IPS-18c (cell line): ENCODE measurements around the gene CNTN4.

Source experiments
- H3K4me3 ChIP-seq: 2 replicates; pipeline ENCODE4 v1.7.0; 2013; ENCODE audit warnings: low read depth, mild to moderate bottlenecking, low read length, moderate library complexity; ENCODE audit not compliant: insufficient read depth
- H3K9me3 ChIP-seq: one replicate; pipeline ENCODE4 v1.6.1; 2013; ENCODE audit warnings: mild to moderate bottlenecking, low read length, moderate library complexity; ENCODE audit not compliant: control insufficient read depth, insufficient read depth

CNTN4 gene

DNA sequence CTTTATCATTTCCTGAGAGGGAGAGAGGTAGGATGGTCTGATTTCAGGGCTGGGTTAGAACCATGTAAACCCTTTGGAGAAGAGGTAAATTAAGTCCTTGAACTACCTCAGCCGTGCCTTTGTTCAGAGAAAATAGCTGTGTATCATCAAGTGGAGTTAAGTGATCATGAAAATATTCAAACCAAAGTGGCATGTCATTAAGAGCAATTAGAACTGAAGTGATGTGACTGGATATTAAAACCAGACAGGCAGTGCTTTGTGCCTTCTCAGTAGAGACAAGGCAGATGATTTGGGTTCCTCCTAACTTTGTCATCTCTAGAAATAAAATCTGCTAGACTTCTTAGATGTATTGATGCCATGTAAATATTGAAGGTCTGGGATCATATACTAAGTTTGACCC is 840.0 kb downstream of the CNTN4 start:
- H3K4me3 ChIP-seq = no peak overlapping the region
- H3K9me3 ChIP-seq = no peaks in the 10 kb centered on the region

DNA sequence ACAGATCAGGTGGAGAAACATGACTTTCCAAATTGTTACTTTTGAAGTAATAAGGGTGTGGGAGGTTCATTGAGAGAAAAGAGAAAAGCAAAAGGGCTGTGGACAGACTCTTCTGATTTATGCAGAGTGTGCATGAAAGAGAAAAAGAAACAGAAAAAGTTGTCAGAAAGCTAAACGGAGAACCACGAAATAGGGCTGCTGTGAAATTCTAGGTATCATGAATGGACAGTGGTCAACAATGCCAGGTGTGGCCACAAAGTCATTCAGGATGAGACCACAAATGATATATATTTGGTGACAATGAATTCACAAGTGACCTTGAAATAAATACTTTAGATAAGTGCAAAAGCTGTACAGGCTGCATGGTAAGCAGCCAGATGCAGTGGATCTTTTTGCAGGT is 841.4 kb downstream of the CNTN4 start:
- Histone ChIP-seq H3K4me3 (no peak overlapping the region), H3K9me3 (no peaks in the 10 kb centered on the region)

DNA sequence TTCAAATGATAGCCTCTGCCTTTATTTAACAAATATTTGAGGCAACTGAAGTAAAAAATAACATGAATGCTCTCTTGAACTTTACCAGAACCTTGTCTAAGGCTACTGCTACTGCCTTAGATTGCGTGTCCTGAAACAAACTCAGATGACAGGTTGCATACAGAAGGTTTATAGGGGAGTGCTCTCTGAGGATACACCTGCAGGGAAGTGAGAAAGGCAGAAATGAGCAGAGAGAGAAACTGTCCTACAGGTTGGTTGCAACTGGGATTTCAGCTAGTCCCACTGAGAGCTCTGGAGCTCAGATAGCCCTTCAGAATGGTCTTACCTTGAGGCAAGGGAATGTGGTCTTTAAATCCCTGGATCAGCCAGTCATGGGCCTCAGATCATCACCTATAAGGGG is 846.0 kb downstream of the CNTN4 start:
- no peaks in the 10 kb centered on the region for H3K9me3 ChIP-seq
- H3K4me3 ChIP-seq = no peak overlapping the region

DNA sequence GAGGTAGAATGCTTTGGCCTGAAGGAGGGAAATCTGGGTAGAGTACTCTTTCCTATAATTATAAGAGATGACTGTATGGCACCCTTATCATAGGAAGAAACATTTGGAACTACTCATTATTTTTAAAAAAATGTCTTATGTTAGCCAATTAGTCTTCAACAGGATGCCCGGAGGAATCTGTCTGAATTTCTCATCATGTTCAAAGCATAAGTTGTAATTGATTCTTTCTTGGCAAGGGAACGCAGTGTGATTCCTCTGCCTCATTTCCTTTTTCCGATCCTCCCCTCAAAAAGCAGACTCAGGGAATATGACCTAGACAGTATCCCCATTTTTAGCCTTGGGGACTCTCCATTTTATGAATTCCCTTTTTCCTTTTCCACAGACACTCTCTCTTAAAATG is 846.5 kb downstream of the CNTN4 start:
- Histone ChIP-seq H3K4me3 (no peak overlapping the region), H3K9me3 (no peaks in the 10 kb centered on the region)

DNA sequence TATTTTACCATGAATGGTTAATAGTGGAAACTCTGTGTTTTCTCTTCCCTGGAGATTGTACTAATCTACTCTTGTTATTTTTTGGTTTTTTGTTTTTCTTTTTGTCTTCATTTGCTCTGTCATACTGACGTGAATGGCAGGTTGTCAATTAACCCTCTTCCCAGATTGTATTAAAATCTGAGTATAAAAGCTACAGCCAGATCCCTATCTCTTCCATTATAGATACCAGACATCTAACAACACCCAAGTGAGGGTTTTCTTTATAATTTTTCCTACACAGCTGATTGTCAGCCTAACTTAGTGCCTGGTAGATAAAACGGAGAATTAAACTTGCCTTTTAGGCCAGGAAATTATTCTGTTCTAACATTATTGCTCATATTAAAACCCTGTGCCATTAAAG is 848.9 kb downstream of the CNTN4 start:
- Histone ChIP-seq H3K9me3 (no peaks in the 10 kb centered on the region), H3K4me3 (no peak overlapping the region)

DNA sequence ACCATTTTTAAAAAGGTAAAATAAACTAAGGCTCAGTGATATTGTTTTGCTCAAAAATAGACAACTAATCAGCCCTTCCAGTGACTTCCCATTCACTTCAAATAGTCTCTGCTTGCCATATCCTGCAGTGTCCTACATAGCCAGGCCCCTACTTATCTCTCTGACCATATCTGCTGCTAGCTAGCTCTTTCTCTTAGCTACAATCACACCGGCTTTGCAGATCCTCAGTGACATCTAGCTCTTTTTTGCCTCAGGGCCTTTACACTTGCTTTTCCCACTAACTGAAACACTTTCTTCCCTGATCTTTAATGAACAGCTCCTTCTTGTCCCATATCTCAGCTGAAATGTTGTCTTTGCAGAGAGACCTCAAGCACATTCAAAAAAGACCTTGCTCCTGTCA is 850.2 kb downstream of the CNTN4 start:
- no peaks in the 10 kb centered on the region for H3K9me3 ChIP-seq
- H3K4me3 ChIP-seq = no peak overlapping the region

DNA sequence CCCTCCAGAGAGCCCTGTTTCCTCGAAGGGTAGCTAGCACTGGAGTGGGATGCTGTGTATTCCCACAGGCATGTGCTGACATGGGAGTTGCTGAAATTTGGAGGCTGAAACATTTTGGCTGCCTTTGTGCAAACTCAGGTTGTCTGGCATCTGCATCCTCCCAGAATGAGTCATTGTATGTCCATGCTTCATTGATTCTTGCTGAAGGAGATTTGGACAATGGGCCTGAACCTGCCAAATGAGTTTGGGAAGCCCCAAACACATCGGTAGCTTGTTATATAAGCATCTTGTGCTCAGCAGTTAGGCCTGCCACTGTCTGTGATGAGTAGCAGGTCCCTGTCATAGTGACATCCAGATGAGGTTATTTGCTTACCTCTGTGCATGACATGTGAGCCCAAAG is 851.5 kb downstream of the CNTN4 start:
- Histone ChIP-seq H3K4me3 (no peak overlapping the region), H3K9me3 (no peaks in the 10 kb centered on the region)

DNA sequence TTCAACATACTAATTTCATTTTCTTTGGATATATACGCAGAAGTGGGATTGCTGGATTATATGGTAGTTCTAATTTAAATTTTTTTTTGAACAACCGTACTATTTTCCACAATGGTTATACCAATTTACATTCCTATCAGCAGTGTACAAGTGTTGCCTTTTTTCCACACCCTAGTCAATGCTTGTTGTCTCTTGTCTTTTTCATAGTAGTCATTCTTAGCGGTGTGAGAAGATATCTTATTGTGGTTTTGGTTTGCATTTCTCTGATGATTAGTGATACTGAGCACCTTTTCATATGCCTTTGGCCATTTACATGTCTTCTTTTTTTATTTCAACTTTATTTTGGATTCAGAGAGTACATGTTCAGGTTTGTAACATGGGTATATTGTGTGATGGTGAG is 858.4 kb downstream of the CNTN4 start:
- Histone ChIP-seq H3K4me3 (no peak overlapping the region), H3K9me3 (no peaks in the 10 kb centered on the region)

DNA sequence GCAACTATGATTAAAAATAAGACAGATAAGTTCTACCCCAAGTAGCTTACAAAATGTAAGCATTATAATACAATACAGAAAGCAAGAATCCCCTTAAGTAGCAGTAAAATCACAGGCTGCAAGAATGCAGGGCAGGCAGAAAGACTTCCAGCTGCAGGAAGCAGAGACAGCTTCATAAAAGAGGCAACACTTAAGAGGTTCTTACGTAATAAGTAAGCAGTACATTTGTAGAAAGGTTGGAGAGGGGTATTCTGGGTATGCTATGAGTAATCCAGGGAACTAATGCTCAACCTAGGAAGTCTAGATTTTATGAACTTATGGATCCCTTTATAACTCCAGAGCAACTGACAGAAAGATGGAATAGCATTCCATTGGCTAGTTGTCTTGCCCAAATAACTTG is 859.9 kb downstream of the CNTN4 start:
- H3K4me3 ChIP-seq = no peak overlapping the region
- no peaks in the 10 kb centered on the region for H3K9me3 ChIP-seq

DNA sequence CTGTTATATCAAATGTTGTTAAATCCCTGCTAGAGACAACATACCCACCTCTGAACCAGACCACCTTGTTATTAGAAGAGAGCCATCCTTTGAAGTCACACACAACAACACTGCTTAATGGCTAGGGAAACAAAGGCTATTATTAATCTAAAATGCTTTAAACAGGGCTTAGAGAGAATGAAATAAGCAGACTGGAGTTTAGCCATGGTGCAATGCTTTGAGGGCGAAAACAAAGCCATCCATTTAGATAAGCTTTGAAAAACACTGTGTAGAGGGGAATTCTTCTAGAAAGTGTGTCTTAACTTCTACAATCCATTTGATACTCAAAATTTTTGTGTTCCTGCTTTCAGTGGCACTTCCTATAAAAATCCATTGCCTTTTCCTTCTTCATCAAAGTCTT is 862.9 kb downstream of the CNTN4 start:
- Histone ChIP-seq H3K9me3 (no peaks in the 10 kb centered on the region), H3K4me3 (no peak overlapping the region)

DNA sequence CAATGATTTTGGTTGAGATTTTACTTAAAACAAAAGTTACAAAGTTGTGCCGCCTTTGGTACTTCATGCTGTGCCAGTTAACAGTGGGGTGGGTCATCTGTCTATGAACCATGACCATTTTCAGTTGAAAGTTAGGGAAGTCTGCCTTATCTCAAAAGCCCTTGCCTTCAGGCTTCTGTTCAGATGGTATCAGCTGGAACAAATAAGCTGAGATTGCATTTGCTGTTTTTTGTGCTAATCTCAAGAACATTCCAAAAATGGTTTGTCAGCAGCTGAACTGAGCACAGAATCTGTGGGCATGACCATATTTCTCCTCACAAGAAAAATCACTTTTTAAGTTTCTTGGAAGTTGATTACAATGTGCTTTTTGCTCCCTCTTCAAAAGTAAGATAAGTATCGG is 869.2 kb downstream of the CNTN4 start:
- peaks cover 3% of the 10 kb centered on the region for H3K9me3 ChIP-seq
- H3K4me3 ChIP-seq = no peak overlapping the region

DNA sequence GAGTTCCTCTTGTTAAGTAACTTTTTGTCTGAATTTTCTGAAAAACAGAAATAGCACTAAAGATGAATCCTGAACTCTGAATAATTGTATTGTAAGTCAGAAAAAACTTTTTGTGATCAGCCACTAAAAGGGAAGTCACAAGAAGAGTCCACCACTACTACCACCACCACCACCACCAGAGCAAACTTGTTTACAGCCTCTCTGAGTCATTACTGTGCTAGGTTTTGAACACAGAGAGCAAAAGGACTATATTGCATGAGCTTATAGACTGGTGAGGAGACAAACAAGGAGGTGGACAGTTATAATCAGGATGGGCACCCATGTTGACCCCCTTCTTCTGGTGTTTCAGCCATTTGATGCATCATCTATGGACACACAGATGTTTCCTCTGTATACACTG is 869.8 kb downstream of the CNTN4 start:
- Histone ChIP-seq H3K9me3 (peaks cover 3% of the 10 kb centered on the region), H3K4me3 (no peak overlapping the region)

DNA sequence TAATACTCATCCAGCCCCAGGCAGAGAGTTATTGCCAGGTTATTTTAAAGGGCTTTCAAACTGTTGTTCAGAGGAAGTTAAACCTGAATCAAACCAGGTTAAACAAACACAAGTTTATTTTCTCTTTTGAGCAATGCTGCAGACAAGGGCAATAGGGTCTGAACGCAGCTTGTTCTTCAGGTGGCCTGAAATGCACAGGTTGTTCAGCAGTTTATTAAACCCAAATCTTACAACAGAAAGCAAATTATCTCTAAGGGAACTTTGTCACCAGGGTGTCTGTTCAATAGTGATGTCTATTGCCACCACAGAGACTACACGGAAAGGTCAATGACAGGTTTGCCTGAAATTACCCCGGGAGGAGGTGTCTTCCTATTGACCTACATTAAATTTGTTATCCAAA is 877.5 kb downstream of the CNTN4 start:
- H3K9me3 ChIP-seq = no peaks in the 10 kb centered on the region
- no peak overlapping the region for H3K4me3 ChIP-seq

DNA sequence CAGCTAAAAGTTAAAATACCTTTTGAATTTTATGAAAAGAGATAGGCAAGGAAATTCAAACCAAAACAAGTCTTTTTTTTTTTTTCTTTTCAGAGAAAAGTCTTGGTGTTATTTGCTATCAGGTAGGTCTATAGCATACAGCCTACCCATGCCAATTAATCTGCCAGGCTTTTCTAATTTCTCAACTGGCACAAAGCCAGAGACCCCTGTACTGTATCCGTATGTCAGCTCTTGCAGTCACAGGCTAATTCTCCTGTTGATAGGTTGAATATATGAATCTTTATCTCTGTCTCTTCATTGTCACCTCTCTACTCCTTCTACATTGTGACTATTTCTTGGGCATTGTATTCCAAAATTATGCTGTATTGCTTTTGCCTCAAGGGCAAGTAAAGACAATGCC is 878.1 kb downstream of the CNTN4 start:
- Histone ChIP-seq H3K4me3 (no peak overlapping the region), H3K9me3 (no peaks in the 10 kb centered on the region)

DNA sequence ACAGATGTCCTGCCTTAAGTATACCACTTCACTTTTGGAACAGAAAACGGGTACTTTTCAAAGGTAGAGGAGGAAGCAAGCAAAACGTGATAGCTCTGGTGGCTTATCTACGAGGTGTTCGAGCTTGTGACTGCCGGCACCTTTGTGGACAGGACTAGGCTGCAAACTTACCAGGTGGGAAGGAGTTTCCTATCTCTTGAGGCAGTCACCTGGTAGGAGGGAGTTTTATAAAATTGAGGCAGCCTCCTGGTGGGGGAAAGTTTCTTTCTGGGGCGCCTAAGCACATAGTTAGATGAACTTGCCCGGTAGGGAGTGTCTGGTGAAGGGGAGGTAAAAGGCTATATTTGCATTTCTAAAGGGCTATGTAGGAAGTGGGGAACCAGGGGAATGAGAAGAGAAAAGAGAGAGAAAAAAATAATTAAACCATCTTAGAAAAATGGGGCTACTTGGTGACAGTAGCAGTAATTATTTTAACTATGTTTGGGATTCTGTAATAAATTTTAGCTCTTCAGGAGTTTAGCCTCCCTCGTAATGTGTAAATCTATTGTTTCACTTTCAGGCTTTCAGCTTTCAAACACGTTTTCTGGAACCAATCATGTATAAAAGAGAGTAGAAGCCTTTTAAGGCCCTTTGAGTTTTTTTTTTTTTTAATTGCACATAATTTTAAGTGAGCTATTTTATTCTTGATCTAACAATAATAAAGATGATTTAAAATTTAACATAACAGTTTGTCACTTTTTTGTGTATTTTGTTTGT is 880.5 kb downstream of the CNTN4 start:
- H3K4me3 ChIP-seq = no peak overlapping the region
- no peaks in the 10 kb centered on the region for H3K9me3 ChIP-seq

DNA sequence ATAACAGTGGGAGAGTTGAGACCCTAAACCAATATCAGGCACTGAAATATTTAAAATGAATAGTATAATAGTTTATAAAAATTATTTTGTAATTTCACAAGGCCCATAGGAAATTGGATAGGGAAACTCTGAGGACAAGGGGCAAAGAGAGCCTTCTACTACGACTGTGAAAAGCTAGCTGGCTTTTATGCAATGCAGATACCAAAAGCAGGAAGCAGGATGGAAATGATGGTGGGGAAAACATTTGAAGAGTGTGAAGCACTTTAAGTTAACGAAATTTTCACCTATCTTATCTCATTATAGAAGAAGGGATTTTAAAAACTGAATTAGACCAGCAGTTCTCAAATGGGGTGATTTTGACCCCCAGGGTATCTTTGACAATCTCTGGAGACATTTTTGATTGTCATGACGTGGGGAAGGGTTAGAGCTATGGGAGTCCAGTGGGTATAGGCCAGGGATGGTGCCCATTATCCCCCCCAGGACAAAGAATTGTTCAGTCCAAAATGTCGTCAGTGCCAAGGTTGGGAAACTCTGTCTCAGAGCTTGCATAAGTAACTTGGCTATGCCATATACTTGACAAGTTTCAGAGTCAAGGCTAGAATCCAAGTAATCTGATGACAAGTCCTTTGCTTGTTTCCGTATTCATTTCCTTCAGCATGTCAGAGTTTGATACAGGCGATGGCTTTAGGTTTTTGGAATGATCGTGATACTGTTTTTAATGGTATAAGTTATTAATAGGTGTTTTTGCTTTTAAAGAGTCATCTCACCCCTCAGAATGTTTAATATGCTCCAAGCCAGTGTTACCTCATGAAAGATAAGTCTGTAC is 885.6 kb downstream of the CNTN4 start:
- Histone ChIP-seq H3K4me3 (no peak overlapping the region), H3K9me3 (no peaks in the 10 kb centered on the region)

DNA sequence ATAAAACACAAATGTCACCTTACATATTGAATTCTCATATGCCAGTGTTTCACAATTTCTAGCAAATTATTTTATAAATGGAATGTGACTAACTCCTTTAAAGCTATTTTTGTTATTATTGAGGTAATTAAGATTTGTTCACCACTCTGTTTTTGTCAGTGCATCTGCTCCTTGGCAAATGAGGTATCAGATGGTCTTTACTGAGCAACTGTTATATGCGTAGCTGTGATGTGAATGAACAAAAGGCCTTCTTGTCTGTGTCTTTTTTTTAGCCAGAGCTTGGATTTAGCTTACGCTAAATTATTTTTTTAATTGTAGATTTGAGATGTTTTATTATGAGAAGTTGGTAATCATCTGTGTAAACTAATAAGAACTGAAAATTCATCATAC is 886.2 kb downstream of the CNTN4 start:
- Histone ChIP-seq H3K4me3 (no peak overlapping the region), H3K9me3 (no peaks in the 10 kb centered on the region)

DNA sequence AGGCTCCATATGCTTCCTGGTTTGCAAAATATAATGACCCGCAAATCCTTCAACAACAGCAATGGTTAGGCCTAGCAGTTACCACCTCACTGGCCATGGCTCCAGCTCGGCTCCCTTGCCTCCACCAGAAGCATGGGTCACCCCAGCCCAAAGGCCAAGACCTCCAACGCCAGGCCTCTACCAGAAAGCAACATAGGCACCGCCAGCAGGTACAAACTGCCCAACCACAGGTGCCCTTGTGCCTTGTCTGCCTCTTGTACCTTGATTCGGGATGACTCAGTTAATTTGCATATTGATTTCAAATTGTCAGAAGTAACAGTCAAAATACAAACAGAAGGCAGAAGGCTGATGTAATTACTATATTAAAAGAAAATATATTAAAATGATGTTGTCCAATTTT is 886.8 kb downstream of the CNTN4 start:
- no peak overlapping the region for H3K4me3 ChIP-seq
- H3K9me3 ChIP-seq = no peaks in the 10 kb centered on the region

DNA sequence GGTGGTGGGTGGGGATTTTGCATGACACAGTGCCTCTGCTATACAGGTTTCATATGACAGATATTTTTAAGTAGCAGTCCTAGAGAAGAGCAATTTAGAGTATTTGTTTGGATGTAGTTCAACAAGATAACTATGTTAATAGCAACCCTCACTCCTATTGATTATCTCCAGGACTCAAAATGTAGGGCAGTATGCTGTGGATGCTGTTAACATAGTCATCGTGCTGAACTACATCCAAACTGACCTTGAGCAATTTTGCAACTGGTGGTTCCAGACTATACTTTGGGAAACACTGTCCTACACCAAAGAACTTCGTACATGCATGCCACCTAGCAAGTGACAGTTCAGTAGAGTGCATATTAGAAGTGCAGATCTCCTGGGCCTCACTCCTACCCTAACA is 893.9 kb downstream of the CNTN4 start:
- H3K4me3 ChIP-seq = no peak overlapping the region
- no peaks in the 10 kb centered on the region for H3K9me3 ChIP-seq
